Karpas-422 (cell line): Measurements from ENCODE around the gene ID3. TPM values are rescaled to one million over a fixed set of nuclear protein-coding genes. Genes with fewer than 3 reads are reported as not detected.

Source experiments
- DNase-seq: peaks from one replicate; pipeline ENCODE4 v3.0.0-alpha.2; 2015
- H2AFZ ChIP-seq: fragments of 200-600 bp; sonication (generic); 2 replicates; pipeline ENCODE4 v1.6.1; 2014; ENCODE audit warnings: antibody characterized with exemption, low read length, mixed read lengths
- H3K27ac ChIP-seq: fragments of 200-600 bp; sonication (generic); 2 replicates; pipeline ENCODE4 v1.5.1; 2014; ENCODE audit warnings: mild to moderate bottlenecking, low read length, moderate library complexity
- H3K27me3 ChIP-seq: fragments of 200-600 bp; sonication (generic); 2 replicates; pipeline ENCODE4 v1.6.1; 2014; ENCODE audit warnings: low read length, mixed read lengths
- H3K36me3 ChIP-seq: fragments of 200-600 bp; sonication (generic); 2 replicates; pipeline ENCODE4 v1.6.1; 2014; ENCODE audit warnings: low read length, mixed read lengths; ENCODE audit not compliant: insufficient read depth
- H3K4me1 ChIP-seq: fragments of 200-600 bp; sonication (generic); 2 replicates; pipeline ENCODE4 v1.6.1; 2014; ENCODE audit warnings: mild to moderate bottlenecking, low read length, mixed read lengths
- H3K4me2 ChIP-seq: fragments of 200-600 bp; sonication (generic); 2 replicates; pipeline ENCODE4 v1.6.1; 2014; ENCODE audit warnings: low read length, low read depth, mild to moderate bottlenecking; ENCODE audit not compliant: poor library complexity, severe bottlenecking
- H3K4me3 ChIP-seq: fragments of 200-600 bp; sonication (generic); 2 replicates; pipeline ENCODE4 v1.5.1; 2014; ENCODE audit warnings: mild to moderate bottlenecking, antibody characterized with exemption, low read length, mixed read lengths
- H3K79me2 ChIP-seq: fragments of 200-600 bp; sonication (generic); 2 replicates; pipeline ENCODE4 v1.6.1; 2014; ENCODE audit warnings: mild to moderate bottlenecking, low read length, mixed read lengths
- H3K9ac ChIP-seq: fragments of 200-600 bp; sonication (generic); 2 replicates; pipeline ENCODE4 v1.6.0; 2014; ENCODE audit warnings: low read length
- H3K9me2 ChIP-seq: fragments of 200-600 bp; sonication (generic), shearing (Covaris generic); replicated peaks from 2 replicates; pipeline ENCODE4 v1.6.0; 2014; ENCODE audit warnings: mild to moderate bottlenecking, low read length, moderate library complexity; ENCODE audit not compliant: insufficient read depth
- H3K9me3 ChIP-seq: fragments of 300-700, 200-600 bp; sonication (generic); 2 replicates; pipeline ENCODE4 v1.6.1; 2014; ENCODE audit warnings: low read length, mixed read lengths
- H4K20me1 ChIP-seq: fragments of 200-600 bp; sonication (generic); 2 replicates; pipeline ENCODE4 v1.6.1; 2014; ENCODE audit warnings: mild to moderate bottlenecking, antibody characterized with exemption, low read length, low read depth; ENCODE audit not compliant: insufficient read depth
- total RNA-seq: library from RNA; depleted of rRNA; stranded (reverse); fragments of >200 nt; shearing (Covaris generic); gene quantifications from 2 replicates; pipeline ENCODE4 v1.2.3, GENCODE V29; 2014; ENCODE audit warnings: low replicate concordance

Gene ID3
- total RNA-seq, 1 experiment from 2014 or later: 33.0 TPM

GRCh38 chr1:23597635-23598388 is 38.5 kb upstream of the ID3 start:
- Histone ChIP-seq H3K9me3 (no peaks in the 10 kb centered on the region), H3K4me2 (peak overlapping the region; percentile 12), H3K4me3 (no peak overlapping the region), H3K36me3 (no peaks in the 10 kb centered on the region), H3K9ac (no peak overlapping the region), H3K79me2 (no peaks in the 10 kb centered on the region), H3K4me1 (peaks cover 64% of the 10 kb centered on the region), H3K27ac (0 out of 2 replicates have a peak overlapping the region, but pooled peaks have one; percentile 6), H3K9me2 (no peaks in the 10 kb centered on the region), H4K20me1 (no peaks in the 10 kb centered on the region), H3K27me3 (no peaks in the 10 kb centered on the region), H2AFZ (peak overlapping the region; percentile 35)
- no peak for DNase-seq

- Histone ChIP-seq H2AFZ (no peak overlapping the region), H3K36me3 (no peaks in the 10 kb centered on the region), H3K27ac (no peak overlapping the region), H3K9ac (no peak overlapping the region), H3K27me3 (no peaks in the 10 kb centered on the region), H3K4me3 (no peak overlapping the region), H4K20me1 (no peaks in the 10 kb centered on the region), H3K79me2 (no peaks in the 10 kb centered on the region), H3K9me3 (no peaks in the 10 kb centered on the region), H3K4me1 (peaks cover 65% of the 10 kb centered on the region), H3K9me2 (no peaks in the 10 kb centered on the region), H3K4me2 (no peak overlapping the region)
- no peak for DNase-seq
These were observed 37.4 kb upstream of the ID3 start for GRCh38 chr1:23596382-23597358.

- no peaks in the 10 kb centered on the region for H4K20me1 ChIP-seq
- peaks cover 83% of the 10 kb centered on the region for H3K4me1 ChIP-seq
- no peaks in the 10 kb centered on the region for H3K9me2 ChIP-seq
- no peaks in the 10 kb centered on the region for H3K27me3 ChIP-seq
- H3K79me2 ChIP-seq: no peaks in the 10 kb centered on the region
- H3K36me3 ChIP-seq: no peaks in the 10 kb centered on the region
- peak overlapping the region; percentile 90 for H3K27ac ChIP-seq
- peak overlapping the region; percentile 58 for H2AFZ ChIP-seq
- H3K9me3 ChIP-seq: no peaks in the 10 kb centered on the region
- peak overlapping the region; percentile 65 for H3K4me2 ChIP-seq
- peak; percentile 94 for DNase-seq
- peak overlapping the region; percentile 62 for H3K9ac ChIP-seq
- H3K4me3 ChIP-seq: peak overlapping the region; percentile 46; the same call in 1 of the 2 replicates
These were observed 35.6 kb upstream of the ID3 start for GRCh38 chr1:23594927-23595353.

- Histone ChIP-seq H4K20me1 (no peaks in the 10 kb centered on the region), H3K27ac (peak overlapping the region; percentile 90), H3K9me2 (no peaks in the 10 kb centered on the region), H3K79me2 (no peaks in the 10 kb centered on the region), H3K27me3 (no peaks in the 10 kb centered on the region), H3K4me3 (peak overlapping the region; percentile 46; the same call in 1 of the 2 replicates), H3K9ac (peak overlapping the region; percentile 62), H3K36me3 (no peaks in the 10 kb centered on the region), H3K9me3 (no peaks in the 10 kb centered on the region), H3K4me1 (peaks cover 87% of the 10 kb centered on the region), H2AFZ (peak overlapping the region; percentile 58; the same call in 1 of the 2 replicates), H3K4me2 (peak overlapping the region; percentile 65)
- DNase-seq: peak; percentile 66
These were observed 35.0 kb upstream of the ID3 start for GRCh38 chr1:23594149-23594907.

GRCh38 chr1:23593556-23594148 is 34.4 kb upstream of the ID3 start:
- peak overlapping the region; percentile 65 for H3K4me2 ChIP-seq
- no peaks in the 10 kb centered on the region for H3K9me2 ChIP-seq
- DNase-seq: peak; percentile 80
- H3K9ac ChIP-seq: peak overlapping the region; percentile 33; the same call in 1 of the 2 replicates
- H3K9me3 ChIP-seq: no peaks in the 10 kb centered on the region
- H3K27me3 ChIP-seq: no peaks in the 10 kb centered on the region
- peak overlapping the region; percentile 90 for H3K27ac ChIP-seq
- H3K79me2 ChIP-seq: no peaks in the 10 kb centered on the region
- H3K4me1 ChIP-seq: peaks cover 87% of the 10 kb centered on the region
- H3K36me3 ChIP-seq: no peaks in the 10 kb centered on the region
- H4K20me1 ChIP-seq: no peaks in the 10 kb centered on the region
- no peak overlapping the region; the same call in 1 of the 2 replicates for H3K4me3 ChIP-seq
- H2AFZ ChIP-seq: no peak overlapping the region

- Histone ChIP-seq H3K4me1 (peaks cover 83% of the 10 kb centered on the region), H3K27me3 (no peaks in the 10 kb centered on the region), H3K9me3 (no peaks in the 10 kb centered on the region), H3K4me2 (peak overlapping the region; percentile 65), H3K79me2 (no peaks in the 10 kb centered on the region), H2AFZ (no peak overlapping the region), H3K27ac (peak overlapping the region; percentile 90), H3K9me2 (no peaks in the 10 kb centered on the region), H3K36me3 (no peaks in the 10 kb centered on the region), H4K20me1 (no peaks in the 10 kb centered on the region), H3K9ac (peak overlapping the region; percentile 33; the same call in 1 of the 2 replicates), H3K4me3 (no peak overlapping the region; the same call in 1 of the 2 replicates)
- peak; percentile 78 for DNase-seq
These were observed 33.8 kb upstream of the ID3 start for GRCh38 chr1:23593042-23593521.

GRCh38 chr1:23592209-23592892 is 33.0 kb upstream of the ID3 start:
- H4K20me1 ChIP-seq: no peaks in the 10 kb centered on the region
- no peak for DNase-seq

More at GRCh38 chr1:23592209-23592892, 33.0 kb upstream of the ID3 start:
- no peaks in the 10 kb centered on the region for H3K9me3 ChIP-seq
- no peaks in the 10 kb centered on the region for H3K36me3 ChIP-seq
- H2AFZ ChIP-seq: no peak overlapping the region
- no peaks in the 10 kb centered on the region for H3K79me2 ChIP-seq
- H3K9ac ChIP-seq: peak overlapping the region; percentile 54
- no peak overlapping the region for H3K4me3 ChIP-seq
- peak overlapping the region; percentile 90 for H3K27ac ChIP-seq
- H3K9me2 ChIP-seq: no peaks in the 10 kb centered on the region
- no peaks in the 10 kb centered on the region for H3K27me3 ChIP-seq
- peak overlapping the region; percentile 65 for H3K4me2 ChIP-seq
- H3K4me1 ChIP-seq: peaks cover 75% of the 10 kb centered on the region
